Measurements from ENCODE around the gene EPHB2.

The EPHB2 gene

GRCh38 chr1:22789356-22789994 lies 78.8 kb downstream of the EPHB2 start:
- no peak for FAIRE-seq
- no peak for DNase-seq (ENCODE audit: insufficient read length, low spot score)
- TF ChIP-seq CTCF (IDR thresholded peaks at IDR 0.05; ENCODE audit: insufficient read depth, missing control alignments): no peak

- no peak for DNase-seq (ENCODE audit: insufficient read length, low spot score)
- no peak for FAIRE-seq
- TF ChIP-seq CTCF (IDR thresholded peaks at IDR 0.05; ENCODE audit: insufficient read depth, missing control alignments): no peak
These were observed 79.8 kb downstream of the EPHB2 start for GRCh38 chr1:22790232-22791008.

- FAIRE-seq: no peak
- TF ChIP-seq CTCF (IDR thresholded peaks at IDR 0.05; ENCODE audit: insufficient read depth, missing control alignments): no peak
- DNase-seq (ENCODE audit: insufficient read length, low spot score): no peak
These were observed 81.2 kb downstream of the EPHB2 start for GRCh38 chr1:22791831-22792347.

- FAIRE-seq (no peak), DNase-seq (ENCODE audit: insufficient read length, low spot score) (no peak)
- no peak for TF ChIP-seq CTCF (IDR thresholded peaks at IDR 0.05; ENCODE audit: insufficient read depth, missing control alignments)
These were observed 81.9 kb downstream of the EPHB2 start for GRCh38 chr1:22792396-22793160.

GRCh38 chr1:22793647-22794046 lies 83.0 kb downstream of the EPHB2 start:
- no peak for TF ChIP-seq CTCF (IDR thresholded peaks at IDR 0.05; ENCODE audit: insufficient read depth, missing control alignments)
- DNase-seq (ENCODE audit: insufficient read length, low spot score) (no peak), FAIRE-seq (no peak)

GRCh38 chr1:22794647-22795365 lies 84.2 kb downstream of the EPHB2 start:
- no peak for TF ChIP-seq CTCF (IDR thresholded peaks at IDR 0.05; ENCODE audit: insufficient read depth, missing control alignments)
- FAIRE-seq (no peak), DNase-seq (ENCODE audit: insufficient read length, low spot score) (no peak)
